Glomerular visceral epithelial cell (primary cell): ENCODE measurements around the gene MRPL48.

ENCODE experiments used
- DNase-seq: peaks from one replicate; pipeline ENCODE4 v3.0.0-alpha.2; 2016; ENCODE audit errors: extremely low spot score

The MRPL48 gene

GRCh38 chr11:73889019-73889418 lies 101.3 kb downstream of the MRPL48 start:
- DNase-seq: no peak

GRCh38 chr11:73889536-73889935 lies 101.9 kb downstream of the MRPL48 start:
- no peak for DNase-seq

- DNase-seq: no peak
Observed at GRCh38 chr11:73893041-73893440, 105.4 kb downstream of the MRPL48 start.

- no peak for DNase-seq
Observed at GRCh38 chr11:73894725-73895335, 107.2 kb downstream of the MRPL48 start.

GRCh38 chr11:73902303-73902702 lies 114.6 kb downstream of the MRPL48 start:
- DNase-seq: no peak

- peak; percentile 46 for DNase-seq
Observed at GRCh38 chr11:73907191-73907590, 119.5 kb downstream of the MRPL48 start.

GRCh38 chr11:73912026-73912425 lies 124.4 kb downstream of the MRPL48 start:
- DNase-seq: no peak

GRCh38 chr11:73913472-73913871 lies 125.8 kb downstream of the MRPL48 start:
- no peak for DNase-seq

GRCh38 chr11:73914284-73914683 lies 126.6 kb downstream of the MRPL48 start:
- DNase-seq: no peak
